ENCODE measurements around the gene KIAA0040.

The KIAA0040 gene

DNA sequence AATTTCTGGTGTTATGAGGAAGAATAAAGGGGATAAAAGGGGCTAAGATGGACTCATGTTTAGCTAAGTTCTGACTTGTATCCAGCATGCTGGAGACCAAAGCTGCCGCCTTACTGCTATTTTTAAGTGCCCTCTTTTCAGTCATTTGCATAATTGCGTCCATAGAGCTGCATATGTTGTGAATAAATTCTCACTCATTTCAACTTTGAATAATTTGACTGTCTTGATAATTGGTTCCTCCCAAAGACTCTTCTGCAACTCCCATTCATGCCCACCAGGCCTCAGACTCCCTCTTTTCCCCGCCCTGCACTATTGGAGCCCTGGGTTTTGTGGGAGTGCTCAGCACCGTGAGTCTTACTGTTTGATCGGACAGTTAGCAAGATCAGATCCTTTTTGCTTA lies 45.0 kb downstream of the KIAA0040 start (continued):
- TF ChIP-seq, protein P1, sequence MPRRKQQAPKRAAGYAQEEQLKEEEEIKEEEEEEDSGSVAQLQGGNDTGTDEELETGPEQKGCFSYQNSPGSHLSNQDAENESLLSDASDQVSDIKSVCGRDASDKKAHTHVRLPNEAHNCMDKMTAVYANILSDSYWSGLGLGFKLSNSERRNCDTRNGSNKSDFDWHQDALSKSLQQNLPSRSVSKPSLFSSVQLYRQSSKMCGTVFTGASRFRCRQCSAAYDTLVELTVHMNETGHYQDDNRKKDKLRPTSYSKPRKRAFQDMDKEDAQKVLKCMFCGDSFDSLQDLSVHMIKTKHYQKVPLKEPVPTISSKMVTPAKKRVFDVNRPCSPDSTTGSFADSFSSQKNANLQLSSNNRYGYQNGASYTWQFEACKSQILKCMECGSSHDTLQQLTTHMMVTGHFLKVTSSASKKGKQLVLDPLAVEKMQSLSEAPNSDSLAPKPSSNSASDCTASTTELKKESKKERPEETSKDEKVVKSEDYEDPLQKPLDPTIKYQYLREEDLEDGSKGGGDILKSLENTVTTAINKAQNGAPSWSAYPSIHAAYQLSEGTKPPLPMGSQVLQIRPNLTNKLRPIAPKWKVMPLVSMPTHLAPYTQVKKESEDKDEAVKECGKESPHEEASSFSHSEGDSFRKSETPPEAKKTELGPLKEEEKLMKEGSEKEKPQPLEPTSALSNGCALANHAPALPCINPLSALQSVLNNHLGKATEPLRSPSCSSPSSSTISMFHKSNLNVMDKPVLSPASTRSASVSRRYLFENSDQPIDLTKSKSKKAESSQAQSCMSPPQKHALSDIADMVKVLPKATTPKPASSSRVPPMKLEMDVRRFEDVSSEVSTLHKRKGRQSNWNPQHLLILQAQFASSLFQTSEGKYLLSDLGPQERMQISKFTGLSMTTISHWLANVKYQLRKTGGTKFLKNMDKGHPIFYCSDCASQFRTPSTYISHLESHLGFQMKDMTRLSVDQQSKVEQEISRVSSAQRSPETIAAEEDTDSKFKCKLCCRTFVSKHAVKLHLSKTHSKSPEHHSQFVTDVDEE (CRISPR knock-in tag; IDR thresholded peaks at IDR 0.05): no peak
- TF ChIP-seq, protein P2, sequence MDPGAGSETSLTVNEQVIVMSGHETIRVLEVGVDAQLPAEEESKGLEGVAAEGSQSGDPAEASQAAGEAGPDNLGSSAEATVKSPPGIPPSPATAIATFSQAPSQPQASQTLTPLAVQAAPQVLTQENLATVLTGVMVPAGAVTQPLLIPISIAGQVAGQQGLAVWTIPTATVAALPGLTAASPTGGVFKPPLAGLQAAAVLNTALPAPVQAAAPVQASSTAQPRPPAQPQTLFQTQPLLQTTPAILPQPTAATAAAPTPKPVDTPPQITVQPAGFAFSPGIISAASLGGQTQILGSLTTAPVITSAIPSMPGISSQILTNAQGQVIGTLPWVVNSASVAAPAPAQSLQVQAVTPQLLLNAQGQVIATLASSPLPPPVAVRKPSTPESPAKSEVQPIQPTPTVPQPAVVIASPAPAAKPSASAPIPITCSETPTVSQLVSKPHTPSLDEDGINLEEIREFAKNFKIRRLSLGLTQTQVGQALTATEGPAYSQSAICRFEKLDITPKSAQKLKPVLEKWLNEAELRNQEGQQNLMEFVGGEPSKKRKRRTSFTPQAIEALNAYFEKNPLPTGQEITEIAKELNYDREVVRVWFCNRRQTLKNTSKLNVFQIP (CRISPR knock-in tag; IDR thresholded peaks at IDR 0.05; ENCODE audit: borderline replicate concordance, low read depth): no peak
- TF ChIP-seq ZNF70 (CRISPR knock-in tag; IDR thresholded peaks at IDR 0.05) (no peak), ZNF565 (CRISPR knock-in tag; conservative IDR thresholded peaks at IDR 0.05; ENCODE audit: low read depth) (no peak), RARB (CRISPR knock-in tag; IDR thresholded peaks at IDR 0.05) (no peak), ZNF8 (CRISPR knock-in tag; IDR thresholded peaks at IDR 0.05) (no peak)

DNA sequence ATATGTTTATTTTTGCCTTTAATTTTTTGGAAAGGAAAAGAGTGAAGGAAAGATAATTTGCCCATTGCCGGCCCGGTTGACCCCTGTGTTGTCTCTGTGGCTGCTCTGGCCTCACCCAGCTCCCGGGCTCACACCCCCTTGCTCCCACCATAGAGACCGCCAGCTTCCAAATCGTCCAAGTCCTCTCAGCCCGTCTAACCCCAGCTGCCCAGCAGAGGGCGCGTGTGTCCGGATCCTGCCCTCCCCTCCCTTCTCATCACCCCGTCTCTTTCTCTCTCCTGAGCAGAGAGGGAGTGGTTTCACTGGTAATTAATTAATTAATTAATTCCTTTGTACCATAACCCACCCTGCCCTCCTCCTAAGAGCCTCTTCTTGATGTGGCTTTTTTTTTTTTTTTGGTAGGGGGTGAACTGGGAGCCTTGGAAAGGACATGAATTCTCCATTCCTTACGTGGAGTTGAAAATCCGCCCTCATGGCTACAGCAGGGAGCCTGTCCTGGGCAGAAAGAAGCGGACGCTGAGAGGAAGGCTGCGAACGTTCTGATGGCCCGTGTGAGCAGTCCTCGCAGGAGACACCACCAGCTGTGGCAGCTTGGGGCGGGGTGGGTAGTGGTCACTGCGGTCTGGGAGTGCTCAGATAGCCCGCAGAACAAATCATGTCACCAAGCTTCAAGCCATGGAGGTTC lies 45.9 kb downstream of the KIAA0040 start:
- ATAC-seq: peak; percentile 94

GRCh38 chr1:175145899-175146528 lies 46.6 kb downstream of the KIAA0040 start:
- ATAC-seq: no peak
- TF ChIP-seq ZC3H10 (CRISPR knock-in tag; IDR thresholded peaks at IDR 0.05) (no peak), SNAI2 (CRISPR knock-in tag; IDR thresholded peaks at IDR 0.05) (no peak), ZNF565 (CRISPR knock-in tag; conservative IDR thresholded peaks at IDR 0.05; ENCODE audit: low read depth) (no peak), ESRRG (CRISPR knock-in tag; IDR thresholded peaks at IDR 0.05) (no peak), BACH2 (CRISPR knock-in tag; IDR thresholded peaks at IDR 0.05; ENCODE audit: borderline replicate concordance) (no peak), ZFP3 (CRISPR knock-in tag; IDR thresholded peaks at IDR 0.05) (no peak), ZNF70 (CRISPR knock-in tag; IDR thresholded peaks at IDR 0.05) (no peak), PATZ1 (CRISPR knock-in tag; IDR thresholded peaks at IDR 0.05; ENCODE audit: borderline replicate concordance) (no peak), TCF4 (CRISPR knock-in tag; IDR thresholded peaks at IDR 0.05; ENCODE audit: borderline replicate concordance) (no peak), ARNTL (CRISPR knock-in tag; IDR thresholded peaks at IDR 0.05; ENCODE audit: borderline replicate concordance, low read depth) (no peak), TOX (CRISPR knock-in tag; IDR thresholded peaks at IDR 0.05; ENCODE audit: borderline replicate concordance) (no peak), RARB (CRISPR knock-in tag; IDR thresholded peaks at IDR 0.05) (no peak), OSR1 (CRISPR knock-in tag; IDR thresholded peaks at IDR 0.05) (no peak), ISL1 (CRISPR knock-in tag; IDR thresholded peaks at IDR 0.05) (no peak)
- TF ChIP-seq, protein P2 (CRISPR knock-in tag; IDR thresholded peaks at IDR 0.05; ENCODE audit: borderline replicate concordance, low read depth): no peak

More for the DNA sequence above, 45.9 kb downstream of the KIAA0040 start:
- TF ChIP-seq ARNTL (CRISPR knock-in tag; IDR thresholded peaks at IDR 0.05; ENCODE audit: borderline replicate concordance, low read depth): no peak
- TF ChIP-seq PATZ1 (CRISPR knock-in tag; IDR thresholded peaks at IDR 0.05; ENCODE audit: borderline replicate concordance): no peak
- no peak for TF ChIP-seq ZNF70 (CRISPR knock-in tag; IDR thresholded peaks at IDR 0.05)
- TF ChIP-seq ZFP30 (CRISPR knock-in tag; IDR thresholded peaks at IDR 0.05): no peak
- TF ChIP-seq PPARA (CRISPR knock-in tag; IDR thresholded peaks at IDR 0.05; ENCODE audit: borderline replicate concordance): no peak
- TF ChIP-seq ISL1 (CRISPR knock-in tag; IDR thresholded peaks at IDR 0.05): no peak
- no peak for TF ChIP-seq RARB (CRISPR knock-in tag; IDR thresholded peaks at IDR 0.05)
- TF ChIP-seq, protein P1 (CRISPR knock-in tag; IDR thresholded peaks at IDR 0.05): no peak
- no peak for TF ChIP-seq SNAI2 (CRISPR knock-in tag; IDR thresholded peaks at IDR 0.05)
- no peak for TF ChIP-seq TCF4 (CRISPR knock-in tag; IDR thresholded peaks at IDR 0.05; ENCODE audit: borderline replicate concordance)
